IMR-90 (cell line): ENCODE results near the gene ZNF627.

ENCODE experiments used
- BHLHE40 ChIP-seq: fragments of 150-350 bp; IDR thresholded peaks from 2 replicates; pipeline ENCODE4 v1.6.1; 2016; ENCODE audit warnings: mild to moderate bottlenecking, low read depth, low read length
- CEBPB ChIP-seq: IDR thresholded peaks from 2 replicates; pipeline ENCODE4 v1.6.1; 2012; ENCODE audit warnings: low read depth, low read length, improper control_type of control experiment
- FOS ChIP-seq: fragments of 150-350 bp; IDR thresholded peaks from 2 replicates; pipeline ENCODE4 v1.6.1; 2016; ENCODE audit warnings: low read depth, low read length
- MAFK ChIP-seq: IDR thresholded peaks from 2 replicates; pipeline ENCODE4 v1.6.1; 2012; ENCODE audit warnings: low read depth, low read length, improper control_type of control experiment
- MAZ ChIP-seq: IDR thresholded peaks from 2 replicates; pipeline ENCODE4 v1.6.1; 2012; ENCODE audit warnings: low read depth, mild to moderate bottlenecking, low read length, improper control_type of control experiment, moderate library complexity, borderline replicate concordance
- MXI1 ChIP-seq: IDR thresholded peaks from 2 replicates; pipeline ENCODE4 v1.6.1; 2012; ENCODE audit warnings: low read depth, mild to moderate bottlenecking, low read length, moderate library complexity, borderline replicate concordance
- POLR2A ChIP-seq: IDR thresholded peaks from 2 replicates; pipeline ENCODE4 v1.6.1; 2012; ENCODE audit warnings: mild to moderate bottlenecking, low read depth, low read length
- RAD21 ChIP-seq: IDR thresholded peaks from 2 replicates; pipeline ENCODE4 v1.6.1; 2012; ENCODE audit warnings: low read length, improper control_type of control experiment
- RCOR1 ChIP-seq: IDR thresholded peaks from 2 replicates; pipeline ENCODE4 v1.6.1; 2012; ENCODE audit warnings: mild to moderate bottlenecking, low read length, improper control_type of control experiment; ENCODE audit not compliant: insufficient replicate concordance
- RFX5 ChIP-seq: IDR thresholded peaks from 2 replicates; pipeline ENCODE4 v1.8.0; 2012; ENCODE audit warnings: low read depth, mild to moderate bottlenecking, low read length, moderate library complexity
- SMC3 ChIP-seq: fragments of 150-350 bp; IDR thresholded peaks from 2 replicates; pipeline ENCODE4 v1.6.1; 2016; ENCODE audit warnings: low read depth, mild to moderate bottlenecking, antibody characterized with exemption, low read length, moderate library complexity
- USF2 ChIP-seq: fragments of 150-350 bp; IDR thresholded peaks from 2 replicates; pipeline ENCODE4 v1.6.1; 2017; ENCODE audit warnings: mild to moderate bottlenecking, antibody characterized with exemption, low read length, low read depth
- TF ChIP-seq, protein P1 (sequence below): conservative IDR thresholded peaks from 2 replicates; pipeline ENCODE4 v1.5.1; 2012; ENCODE audit warnings: mild to moderate bottlenecking, low read depth, low read length, improper control_type of control experiment
- TF ChIP-seq, protein P2 (sequence below): fragments of 150-350 bp; IDR thresholded peaks from 2 replicates; pipeline ENCODE4 v1.6.1; 2016; ENCODE audit warnings: low read depth, mild to moderate bottlenecking, low read length, moderate library complexity, borderline replicate concordance

DNA sequence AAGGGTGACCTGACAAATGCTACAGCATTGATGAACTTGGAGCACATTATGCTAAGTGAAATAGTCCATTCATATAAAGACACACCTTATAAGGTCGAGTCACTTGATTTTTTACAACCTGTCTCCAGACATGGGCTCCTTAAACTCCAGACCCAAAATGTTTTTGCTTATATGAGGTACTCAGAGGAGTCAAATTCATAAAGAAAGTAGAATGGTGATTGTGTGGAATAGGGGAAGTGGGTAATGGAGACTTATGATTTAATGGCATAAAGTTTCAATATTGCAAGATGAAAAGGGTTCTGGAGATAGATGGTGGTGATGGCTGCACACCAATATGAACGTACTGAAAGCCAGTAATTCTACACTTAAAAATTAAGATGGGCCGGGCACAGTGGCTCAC is 59.3 kb downstream of the ZNF627 start:
- TF ChIP-seq POLR2A (no peak), RAD21 (no peak), MXI1 (no peak), CEBPB (no peak), SMC3 (no peak), RFX5 (no peak), MAZ (no peak), MAFK (no peak), RCOR1 (no peak), USF2 (no peak), BHLHE40 (no peak), FOS (no peak)
- TF ChIP-seq, protein P1, sequence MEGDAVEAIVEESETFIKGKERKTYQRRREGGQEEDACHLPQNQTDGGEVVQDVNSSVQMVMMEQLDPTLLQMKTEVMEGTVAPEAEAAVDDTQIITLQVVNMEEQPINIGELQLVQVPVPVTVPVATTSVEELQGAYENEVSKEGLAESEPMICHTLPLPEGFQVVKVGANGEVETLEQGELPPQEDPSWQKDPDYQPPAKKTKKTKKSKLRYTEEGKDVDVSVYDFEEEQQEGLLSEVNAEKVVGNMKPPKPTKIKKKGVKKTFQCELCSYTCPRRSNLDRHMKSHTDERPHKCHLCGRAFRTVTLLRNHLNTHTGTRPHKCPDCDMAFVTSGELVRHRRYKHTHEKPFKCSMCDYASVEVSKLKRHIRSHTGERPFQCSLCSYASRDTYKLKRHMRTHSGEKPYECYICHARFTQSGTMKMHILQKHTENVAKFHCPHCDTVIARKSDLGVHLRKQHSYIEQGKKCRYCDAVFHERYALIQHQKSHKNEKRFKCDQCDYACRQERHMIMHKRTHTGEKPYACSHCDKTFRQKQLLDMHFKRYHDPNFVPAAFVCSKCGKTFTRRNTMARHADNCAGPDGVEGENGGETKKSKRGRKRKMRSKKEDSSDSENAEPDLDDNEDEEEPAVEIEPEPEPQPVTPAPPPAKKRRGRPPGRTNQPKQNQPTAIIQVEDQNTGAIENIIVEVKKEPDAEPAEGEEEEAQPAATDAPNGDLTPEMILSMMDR: no peak
- TF ChIP-seq, protein P2, sequence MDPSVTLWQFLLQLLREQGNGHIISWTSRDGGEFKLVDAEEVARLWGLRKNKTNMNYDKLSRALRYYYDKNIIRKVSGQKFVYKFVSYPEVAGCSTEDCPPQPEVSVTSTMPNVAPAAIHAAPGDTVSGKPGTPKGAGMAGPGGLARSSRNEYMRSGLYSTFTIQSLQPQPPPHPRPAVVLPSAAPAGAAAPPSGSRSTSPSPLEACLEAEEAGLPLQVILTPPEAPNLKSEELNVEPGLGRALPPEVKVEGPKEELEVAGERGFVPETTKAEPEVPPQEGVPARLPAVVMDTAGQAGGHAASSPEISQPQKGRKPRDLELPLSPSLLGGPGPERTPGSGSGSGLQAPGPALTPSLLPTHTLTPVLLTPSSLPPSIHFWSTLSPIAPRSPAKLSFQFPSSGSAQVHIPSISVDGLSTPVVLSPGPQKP: no peak
